Measurements from ENCODE around the gene ZNF800. TPM values are rescaled to one million over a fixed set of nuclear protein-coding genes. Genes with fewer than 3 reads are reported as not detected.

The ZNF800 gene
- total and polyA plus RNA-seq, 2 experiments from 2014 or later, result 14.3 to 41.5 TPM

DNA sequence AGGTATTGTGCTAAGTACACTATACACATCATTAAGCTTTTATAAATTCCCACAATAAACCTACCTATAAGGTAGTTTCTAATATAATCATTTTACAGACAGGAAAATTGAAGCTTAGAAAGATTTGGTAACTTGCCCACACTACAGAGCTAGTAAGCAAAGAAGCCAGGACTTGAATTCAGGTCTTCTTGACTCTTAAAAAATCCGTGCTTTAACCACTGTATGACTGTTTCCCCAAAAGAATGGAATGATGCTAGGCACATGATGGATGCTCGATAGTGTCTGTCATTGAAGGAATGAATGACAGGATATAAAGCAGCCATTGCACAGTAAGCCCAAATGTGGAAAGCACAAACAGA is 26.6 kb downstream of the ZNF800 start:
- H3K36me3 ChIP-seq (replicated peaks; ENCODE audit: insufficient read depth, low read depth), result no peaks in the 10 kb centered on the region
- no peaks in the 10 kb centered on the region for H3K9me2 ChIP-seq (replicated peaks; ENCODE audit: insufficient read depth)
- no peak overlapping the region for H3K27ac ChIP-seq
- H3K9me3 ChIP-seq (ENCODE audit: low read depth), result no peaks in the 10 kb centered on the region
- H3K4me1 ChIP-seq (ENCODE audit: insufficient read depth), result no peaks in the 10 kb centered on the region
- TF ChIP-seq CTCF (IDR thresholded peaks at IDR 0.05; ENCODE audit: poor library complexity) (no peak), EZH2phosphoT487 (IDR thresholded peaks at IDR 0.05; ENCODE audit: low read depth, severe bottlenecking, unreplicated experiment) (no peak), EZH2 (IDR thresholded peaks at IDR 0.05; ENCODE audit: borderline replicate concordance) (no peak)
- no peaks in the 10 kb centered on the region for H3K27me3 ChIP-seq
- H3K4me3 ChIP-seq, result no peak overlapping the region
- H4K20me1 ChIP-seq (ENCODE audit: insufficient read depth, poor library complexity, severe bottlenecking), result no peaks in the 10 kb centered on the region
- WGBS (ENCODE audit: low lambda C conversion rate, missing lambda C conversion rate), result 98% methylated on average over 2 of the region's 2 CpGs
- no peak for DNase-seq (ENCODE audit: low spot score)
- no peak overlapping the region for H3K4me2 ChIP-seq
- H2AFZ ChIP-seq, result no peak overlapping the region
- peaks cover 4% of the 10 kb centered on the region for H3K79me2 ChIP-seq

GRCh38 chr7:127365164-127365956 is 27.1 kb downstream of the ZNF800 start:
- H3K4me3 ChIP-seq, result no peak overlapping the region

GRCh38 chr7:127362364-127363027 is 30.0 kb downstream of the ZNF800 start:
- 84% methylated on average over 4 of the region's 4 CpGs for WGBS (ENCODE audit: low lambda C conversion rate, missing lambda C conversion rate)
- H3K27me3 ChIP-seq, result no peaks in the 10 kb centered on the region

More at GRCh38 chr7:127365164-127365956, 27.1 kb downstream of the ZNF800 start:
- TF ChIP-seq CTCF (IDR thresholded peaks at IDR 0.05; ENCODE audit: poor library complexity) (no peak), EZH2phosphoT487 (IDR thresholded peaks at IDR 0.05; ENCODE audit: low read depth, severe bottlenecking, unreplicated experiment) (no peak), EZH2 (IDR thresholded peaks at IDR 0.05; ENCODE audit: borderline replicate concordance) (no peak)
- Histone ChIP-seq H3K27ac (no peak overlapping the region), H2AFZ (no peak overlapping the region), H3K4me1 (ENCODE audit: insufficient read depth) (no peaks in the 10 kb centered on the region), H4K20me1 (ENCODE audit: insufficient read depth, poor library complexity, severe bottlenecking) (no peaks in the 10 kb centered on the region), H3K79me2 (peaks cover 4% of the 10 kb centered on the region), H3K36me3 (replicated peaks; ENCODE audit: insufficient read depth, low read depth) (no peaks in the 10 kb centered on the region), H3K9me3 (ENCODE audit: low read depth) (no peaks in the 10 kb centered on the region), H3K9me2 (replicated peaks; ENCODE audit: insufficient read depth) (no peaks in the 10 kb centered on the region), H3K4me2 (no peak overlapping the region), H3K27me3 (no peaks in the 10 kb centered on the region)
- WGBS (ENCODE audit: low lambda C conversion rate, missing lambda C conversion rate), result 89% methylated on average over 5 of the region's 5 CpGs
- no peak for DNase-seq (ENCODE audit: low spot score)

More at GRCh38 chr7:127362364-127363027, 30.0 kb downstream of the ZNF800 start:
- H3K27ac ChIP-seq, result no peak overlapping the region
- H3K9me2 ChIP-seq (replicated peaks; ENCODE audit: insufficient read depth), result no peaks in the 10 kb centered on the region
- no peaks in the 10 kb centered on the region for H3K4me1 ChIP-seq (ENCODE audit: insufficient read depth)
- TF ChIP-seq EZH2 (IDR thresholded peaks at IDR 0.05; ENCODE audit: borderline replicate concordance) (no peak), EZH2phosphoT487 (IDR thresholded peaks at IDR 0.05; ENCODE audit: low read depth, severe bottlenecking, unreplicated experiment) (no peak), CTCF (IDR thresholded peaks at IDR 0.05; ENCODE audit: poor library complexity) (no peak)
- DNase-seq (ENCODE audit: low spot score), result no peak
- H2AFZ ChIP-seq, result no peak overlapping the region
- H3K4me3 ChIP-seq, result no peak overlapping the region
- H4K20me1 ChIP-seq (ENCODE audit: insufficient read depth, poor library complexity, severe bottlenecking), result no peaks in the 10 kb centered on the region
- H3K4me2 ChIP-seq, result no peak overlapping the region
- no peaks in the 10 kb centered on the region for H3K9me3 ChIP-seq (ENCODE audit: low read depth)
- H3K79me2 ChIP-seq, result peaks cover 4% of the 10 kb centered on the region
- no peaks in the 10 kb centered on the region for H3K36me3 ChIP-seq (replicated peaks; ENCODE audit: insufficient read depth, low read depth)
